ENCODE data around the gene BLZF1.

DNA sequence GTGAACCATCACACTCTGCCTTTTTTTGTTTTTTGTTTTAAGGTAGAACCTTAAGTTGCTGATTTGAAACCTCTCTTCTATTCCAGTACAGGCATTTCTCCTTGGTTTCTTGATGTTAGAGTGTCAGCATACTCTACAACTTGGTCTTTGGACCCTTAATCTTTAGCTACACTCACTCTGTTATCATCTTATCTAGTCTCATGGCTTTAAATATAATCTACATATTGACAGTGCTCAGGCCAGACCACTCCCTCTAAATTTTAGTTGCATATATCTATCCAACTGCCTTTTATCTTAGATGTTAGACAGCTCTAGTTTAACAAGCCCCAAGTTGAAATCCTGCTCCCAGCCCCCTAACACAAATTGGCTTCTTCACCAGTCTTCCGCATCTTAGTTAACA lies 22.5 kb upstream of the BLZF1 start:
- TF ChIP-seq, protein P1, sequence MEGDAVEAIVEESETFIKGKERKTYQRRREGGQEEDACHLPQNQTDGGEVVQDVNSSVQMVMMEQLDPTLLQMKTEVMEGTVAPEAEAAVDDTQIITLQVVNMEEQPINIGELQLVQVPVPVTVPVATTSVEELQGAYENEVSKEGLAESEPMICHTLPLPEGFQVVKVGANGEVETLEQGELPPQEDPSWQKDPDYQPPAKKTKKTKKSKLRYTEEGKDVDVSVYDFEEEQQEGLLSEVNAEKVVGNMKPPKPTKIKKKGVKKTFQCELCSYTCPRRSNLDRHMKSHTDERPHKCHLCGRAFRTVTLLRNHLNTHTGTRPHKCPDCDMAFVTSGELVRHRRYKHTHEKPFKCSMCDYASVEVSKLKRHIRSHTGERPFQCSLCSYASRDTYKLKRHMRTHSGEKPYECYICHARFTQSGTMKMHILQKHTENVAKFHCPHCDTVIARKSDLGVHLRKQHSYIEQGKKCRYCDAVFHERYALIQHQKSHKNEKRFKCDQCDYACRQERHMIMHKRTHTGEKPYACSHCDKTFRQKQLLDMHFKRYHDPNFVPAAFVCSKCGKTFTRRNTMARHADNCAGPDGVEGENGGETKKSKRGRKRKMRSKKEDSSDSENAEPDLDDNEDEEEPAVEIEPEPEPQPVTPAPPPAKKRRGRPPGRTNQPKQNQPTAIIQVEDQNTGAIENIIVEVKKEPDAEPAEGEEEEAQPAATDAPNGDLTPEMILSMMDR (IDR thresholded peaks at IDR 0.05), result no peak
- TF ChIP-seq POLR2A (IDR thresholded peaks at IDR 0.05), result no peak

Measured in esophagus squamous epithelium (tissue), 4 donors.